CD1c-positive myeloid dendritic cell (primary cell): Measurements from ENCODE around the gene CADPS.

Experiments
- DNase-seq: peaks from one replicate; pipeline ENCODE4 v3.0.0-alpha.2; 2016; ENCODE audit errors: extremely low spot score

The CADPS gene

DNA sequence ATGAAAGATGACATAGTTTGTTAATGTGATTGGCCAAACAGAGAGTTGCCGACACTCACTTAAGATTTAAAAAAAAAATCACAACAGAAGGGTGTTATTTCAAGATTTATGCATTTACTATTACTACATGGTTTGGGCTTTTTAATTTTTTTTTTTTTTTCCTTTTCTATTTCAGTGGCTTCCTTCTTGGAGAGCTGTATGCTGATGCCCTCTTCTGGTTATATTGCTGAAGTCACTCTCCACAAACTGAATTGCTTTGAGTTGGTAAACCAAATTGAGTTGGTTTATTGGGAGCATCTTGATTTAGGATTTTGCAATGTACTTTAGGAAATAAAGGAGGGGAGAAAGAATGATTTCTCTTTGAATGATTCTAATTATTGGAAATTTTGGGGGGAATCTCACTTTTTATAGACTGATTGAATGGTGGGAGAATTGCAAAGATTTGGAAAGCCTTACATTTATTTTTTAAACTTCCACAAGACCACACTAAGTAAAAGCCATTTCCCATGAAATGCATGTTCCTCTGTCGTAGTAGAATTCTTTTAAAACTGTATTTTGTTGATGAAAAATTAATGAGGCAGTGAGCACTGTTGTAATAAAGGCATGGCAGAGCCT lies 315.3 kb downstream of the CADPS start:
- DNase-seq = no peak

DNA sequence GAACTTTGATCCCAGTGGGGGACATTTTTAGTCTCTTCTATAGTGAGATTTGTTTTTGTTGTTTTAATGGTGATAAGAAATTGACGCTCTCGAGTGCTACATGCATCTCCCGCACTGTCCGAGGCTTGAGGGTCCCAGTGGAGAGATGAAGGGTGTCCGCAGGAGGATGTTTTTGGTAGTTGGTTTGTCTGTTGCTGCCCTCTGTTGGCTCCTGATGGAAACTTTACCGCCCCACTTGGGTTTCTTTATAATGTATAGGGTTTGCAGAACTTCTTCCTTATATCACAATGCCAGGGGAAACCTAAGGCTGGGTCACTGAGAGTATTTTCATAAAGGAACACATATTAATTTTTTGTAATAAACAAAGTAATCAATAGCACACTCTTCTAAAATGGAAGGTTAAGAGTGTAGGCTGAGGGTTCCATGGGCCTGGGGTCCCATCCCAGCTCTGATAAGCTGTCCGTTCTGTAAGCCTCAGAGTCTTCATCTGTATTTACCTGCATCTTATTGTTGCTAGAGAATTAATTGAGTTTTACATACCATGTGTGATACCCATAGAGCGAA lies 316.6 kb downstream of the CADPS start:
- no peak for DNase-seq

DNA sequence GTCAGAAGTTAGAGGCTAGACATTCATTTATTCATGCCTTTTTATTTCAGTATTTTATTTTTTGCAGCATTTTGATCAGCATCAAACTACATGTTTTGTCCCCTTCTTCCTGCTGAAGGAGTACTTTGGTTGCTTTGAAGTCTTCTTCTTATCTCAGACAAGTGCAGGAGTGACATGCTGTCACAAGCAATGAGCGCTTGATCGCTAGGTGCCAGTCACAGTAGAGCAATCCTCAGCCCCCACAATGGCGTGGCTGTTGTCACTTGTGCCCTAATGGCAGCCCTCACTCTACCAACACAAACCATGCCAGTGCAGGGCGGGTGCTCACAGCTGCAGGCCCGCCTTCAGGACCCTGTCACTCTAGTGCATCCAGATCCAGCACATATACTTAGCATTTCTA lies 317.2 kb downstream of the CADPS start:
- DNase-seq = no peak

DNA sequence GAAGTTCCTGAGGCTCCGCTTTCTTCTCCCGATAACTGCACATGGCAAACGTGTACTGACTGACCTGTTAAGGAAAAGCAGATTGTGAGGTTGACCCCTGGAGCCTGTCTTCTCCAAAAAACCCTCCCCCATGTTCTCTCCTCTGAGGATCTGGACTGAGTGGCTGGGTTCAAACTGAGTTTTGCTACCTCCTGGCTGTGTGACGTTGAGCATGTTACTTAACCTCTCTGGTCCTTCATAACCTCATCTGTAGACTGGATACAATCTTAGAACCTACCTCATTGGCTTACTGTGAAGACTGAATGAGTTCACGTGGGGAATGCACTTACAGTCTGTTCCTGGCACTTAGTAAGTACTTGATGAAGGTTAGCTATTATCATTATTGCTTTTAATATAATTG lies 317.8 kb downstream of the CADPS start:
- no peak for DNase-seq

- DNase-seq = no peak
Measured at GRCh38 chr3:62556121-62556815, 318.9 kb downstream of the CADPS start.

DNA sequence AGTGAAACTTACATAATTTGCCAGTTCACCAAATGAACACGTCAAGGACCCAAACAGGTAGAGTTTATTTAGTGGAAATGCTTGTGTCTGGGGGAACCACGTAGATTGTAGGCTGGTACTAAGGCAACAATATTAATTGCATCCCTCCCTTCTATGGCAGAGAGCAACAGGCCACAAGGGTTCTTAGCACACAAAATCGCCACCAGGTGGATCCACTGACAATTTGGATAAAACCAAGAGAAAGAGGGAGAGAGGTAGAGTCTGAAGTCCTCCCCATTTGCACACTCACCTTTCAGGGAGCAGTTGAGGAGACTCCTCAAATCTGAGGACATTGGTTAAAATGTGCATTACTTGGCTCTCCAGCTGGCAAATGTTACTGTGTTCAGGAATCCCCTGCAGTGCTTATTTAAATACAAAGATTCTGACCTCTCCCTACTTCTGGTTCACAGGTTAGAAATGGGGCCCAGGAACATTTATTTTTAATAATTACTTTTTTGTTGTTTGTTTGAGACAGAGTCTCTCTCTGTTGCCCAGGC lies 320.9 kb downstream of the CADPS start:
- no peak for DNase-seq

DNA sequence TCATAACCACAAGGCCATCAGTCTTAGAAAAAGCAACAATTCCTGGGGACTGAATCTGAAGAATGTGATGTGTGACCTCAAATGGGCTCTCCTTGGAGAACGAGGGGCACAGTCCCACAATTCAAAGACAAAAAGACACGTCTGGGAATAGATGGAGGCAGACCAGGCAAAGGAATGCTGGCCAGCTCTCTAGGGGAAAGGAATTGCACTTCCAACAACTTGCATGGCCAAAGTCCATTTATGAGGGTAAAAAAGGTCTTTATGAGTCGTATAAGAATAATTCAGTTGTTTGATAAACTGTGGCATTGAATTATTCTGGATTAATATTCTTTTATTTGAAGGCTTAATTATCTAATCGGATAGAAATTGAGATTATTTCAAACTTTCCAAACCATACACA lies 321.4 kb downstream of the CADPS start:
- DNase-seq = no peak

DNA sequence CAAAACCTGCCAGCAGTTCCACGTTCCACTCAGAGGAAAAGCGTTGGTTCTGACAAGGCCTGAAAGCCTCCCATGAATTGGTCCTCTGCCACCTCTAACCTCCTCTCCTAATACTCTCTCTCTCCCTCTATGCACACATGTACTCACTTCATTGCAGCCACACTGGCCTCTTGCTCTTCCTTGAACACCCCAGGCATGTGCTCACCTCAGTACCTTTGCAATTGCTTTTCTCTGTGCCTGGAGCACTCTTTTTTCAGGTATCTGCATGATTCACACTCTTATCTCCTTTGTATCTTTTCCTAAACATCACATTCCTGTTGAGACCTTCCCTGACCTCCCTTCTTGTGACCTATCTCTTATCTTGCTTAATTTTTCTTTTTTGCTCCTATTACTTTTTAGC lies 323.7 kb downstream of the CADPS start:
- no peak for DNase-seq

DNA sequence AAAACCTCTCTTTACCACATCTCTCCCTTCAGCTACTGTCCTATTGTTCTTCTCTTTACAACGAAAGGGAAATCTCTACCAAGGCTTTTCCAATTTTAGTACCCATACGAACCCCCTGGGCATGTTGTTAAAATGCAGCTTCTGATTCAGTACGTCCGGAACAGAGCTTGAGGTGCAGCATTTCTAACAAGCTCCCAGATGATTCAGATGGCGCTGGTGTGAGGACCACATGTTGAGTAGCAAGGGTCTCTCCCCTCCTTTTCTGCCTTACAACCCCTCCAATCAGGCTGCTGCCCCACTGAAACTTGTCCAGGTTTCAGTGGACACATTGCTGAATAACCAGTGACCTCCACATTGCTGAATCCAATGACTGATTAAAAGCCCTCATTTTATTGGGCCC lies 324.8 kb downstream of the CADPS start:
- no peak for DNase-seq

DNA sequence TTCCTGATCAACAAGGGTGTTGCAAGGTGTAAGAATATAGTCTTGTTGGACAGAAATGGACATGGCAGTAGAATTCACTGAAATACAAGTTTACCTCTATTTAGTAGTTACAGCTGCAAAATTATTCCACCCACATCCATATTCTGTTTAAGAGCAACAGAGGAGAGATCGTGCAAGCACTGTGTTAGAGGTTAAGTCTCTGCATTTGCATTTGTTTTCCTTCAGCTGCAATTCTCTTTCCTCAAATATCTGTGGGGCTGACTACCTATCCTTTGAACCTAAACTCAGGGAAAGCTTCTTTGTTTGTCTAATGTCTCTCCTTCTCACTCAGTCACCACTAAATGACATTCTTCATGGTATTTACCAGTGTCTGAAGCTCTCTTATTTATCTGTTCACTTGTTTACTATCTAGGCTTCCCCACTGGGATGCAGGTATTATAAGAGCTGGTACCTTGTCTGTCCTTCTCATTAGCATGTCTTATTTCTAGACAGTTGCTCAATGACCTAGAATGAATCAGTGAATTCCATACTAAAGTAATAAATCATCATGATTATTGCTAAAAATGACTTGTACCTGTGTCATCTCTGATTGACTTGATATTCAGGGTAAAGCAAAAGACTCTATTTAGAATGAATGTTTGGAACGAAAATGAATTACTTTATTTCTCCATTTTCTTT lies 326.5 kb downstream of the CADPS start:
- no peak for DNase-seq

DNA sequence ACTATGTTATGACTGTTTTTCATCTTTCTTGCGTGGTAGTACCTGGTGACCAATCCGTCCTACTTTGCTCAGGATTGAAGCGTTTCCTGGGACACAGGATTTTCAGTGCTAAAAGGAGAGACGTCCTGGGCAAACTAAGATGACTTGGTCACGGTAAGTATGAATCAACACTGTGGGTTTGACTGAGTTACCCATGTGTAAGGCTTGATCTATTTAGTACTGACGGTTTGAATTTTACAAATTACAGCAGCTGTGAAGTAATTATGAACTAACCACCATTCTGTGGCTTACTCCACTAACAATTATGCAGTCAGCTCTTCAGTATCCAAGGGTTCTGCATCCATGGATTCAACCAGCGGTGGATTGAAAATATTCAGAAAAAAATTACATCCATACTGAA lies 328.9 kb downstream of the CADPS start:
- DNase-seq = no peak

DNA sequence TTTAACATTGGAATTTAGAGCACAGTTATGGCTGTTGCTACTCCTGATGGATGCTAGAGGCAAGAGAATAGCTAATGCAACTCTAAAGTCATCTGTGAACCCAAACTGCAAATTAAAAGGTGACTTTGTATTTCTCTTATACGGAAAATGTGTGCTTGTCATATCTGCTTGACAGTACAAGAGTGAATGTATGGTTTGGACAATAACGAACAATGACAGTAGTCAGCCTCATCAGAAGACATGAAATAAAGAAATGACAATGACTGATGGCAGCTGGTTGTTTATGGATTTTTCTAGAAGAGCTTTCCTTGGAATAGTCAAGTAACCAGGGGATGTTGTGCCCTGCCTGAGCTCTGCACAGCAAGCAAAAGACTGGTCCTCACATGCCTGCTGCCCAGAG lies 333.0 kb downstream of the CADPS start:
- DNase-seq = no peak

DNA sequence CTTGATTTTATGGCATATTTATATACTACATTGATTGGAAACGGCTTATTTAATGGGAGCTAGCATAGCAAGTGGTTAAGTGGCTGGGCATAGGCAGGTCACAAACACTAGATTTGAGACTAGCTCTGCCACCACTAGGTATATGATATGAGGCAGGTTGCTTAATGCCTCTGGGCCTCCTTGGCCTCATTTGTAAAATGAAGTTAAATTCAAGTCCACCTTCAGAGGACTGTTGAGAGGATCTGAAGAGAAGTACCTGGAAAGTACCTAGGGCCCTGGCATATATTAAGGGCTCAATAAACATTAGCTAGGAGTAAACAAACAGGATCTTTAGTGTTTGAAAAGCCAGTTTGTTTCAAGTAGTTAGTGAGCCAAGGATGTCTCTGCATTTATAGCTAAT lies 335.5 kb downstream of the CADPS start:
- DNase-seq = no peak

GRCh38 chr3:62538691-62539356 lies 336.4 kb downstream of the CADPS start:
- DNase-seq = no peak

GRCh38 chr3:62534326-62534725 lies 340.9 kb downstream of the CADPS start:
- DNase-seq = no peak

DNA sequence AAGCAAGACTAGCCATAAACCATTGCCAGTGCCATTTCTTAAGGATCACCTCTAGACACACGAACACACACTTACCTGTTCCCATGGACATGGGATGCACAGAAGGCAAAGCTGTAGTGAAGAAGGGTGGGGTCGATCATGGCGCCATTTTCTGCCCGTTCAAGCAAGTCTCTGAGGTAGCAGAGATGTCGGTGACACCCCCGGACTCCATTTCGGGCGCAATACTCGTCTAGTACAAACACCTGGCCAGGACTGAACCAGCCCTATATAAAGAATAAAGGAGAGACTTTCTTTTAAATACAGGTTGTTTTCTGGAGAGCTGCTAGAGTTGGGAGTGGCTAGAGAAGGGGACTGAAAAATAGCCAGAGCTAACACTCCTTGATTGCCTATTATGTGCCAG lies 342.4 kb downstream of the CADPS start:
- no peak for DNase-seq

- no peak for DNase-seq
Measured at GRCh38 chr3:62531981-62532380, 343.2 kb downstream of the CADPS start.

DNA sequence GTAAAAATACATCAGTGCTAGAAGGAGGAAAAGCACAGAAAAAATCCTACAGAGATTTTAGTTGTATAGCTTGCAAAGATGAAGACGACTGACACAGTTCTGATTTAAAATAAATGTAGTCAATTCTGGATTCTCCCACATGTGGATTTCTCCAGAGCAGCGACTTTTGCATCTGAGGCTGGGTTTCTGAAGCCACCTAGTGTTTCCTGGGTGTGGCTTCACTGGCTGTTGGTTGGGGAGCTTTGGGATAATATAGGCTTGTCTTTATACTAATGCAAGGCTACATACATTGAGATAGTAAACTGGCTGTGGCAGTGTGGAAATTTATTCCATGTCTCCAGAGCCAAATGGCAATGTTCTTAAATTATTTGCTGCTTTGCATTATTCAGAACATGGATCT lies 343.7 kb downstream of the CADPS start:
- DNase-seq = no peak

DNA sequence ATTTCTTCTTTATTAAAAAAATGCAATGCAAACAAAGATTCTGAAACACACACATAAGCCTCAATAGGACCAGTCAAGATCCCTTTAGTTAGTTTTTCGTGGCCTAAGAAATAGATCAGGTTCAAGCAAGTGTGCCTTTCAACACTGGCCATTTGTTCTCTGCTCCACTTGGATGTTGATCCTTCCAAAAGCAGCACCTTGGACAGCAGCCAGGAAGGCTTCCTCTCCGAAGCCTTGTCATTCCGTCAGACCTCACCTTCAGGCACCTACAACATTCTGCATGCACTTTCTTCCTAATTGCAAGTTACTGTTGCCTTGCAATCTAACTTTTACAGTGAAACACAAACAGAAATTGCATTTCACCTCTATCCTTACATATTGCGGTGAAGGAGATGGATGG lies 346.0 kb downstream of the CADPS start:
- no peak for DNase-seq

- DNase-seq = no peak
Measured at GRCh38 chr3:62527474-62527873, 347.7 kb downstream of the CADPS start.

GRCh38 chr3:62525281-62525680 lies 349.9 kb downstream of the CADPS start:
- DNase-seq = no peak

DNA sequence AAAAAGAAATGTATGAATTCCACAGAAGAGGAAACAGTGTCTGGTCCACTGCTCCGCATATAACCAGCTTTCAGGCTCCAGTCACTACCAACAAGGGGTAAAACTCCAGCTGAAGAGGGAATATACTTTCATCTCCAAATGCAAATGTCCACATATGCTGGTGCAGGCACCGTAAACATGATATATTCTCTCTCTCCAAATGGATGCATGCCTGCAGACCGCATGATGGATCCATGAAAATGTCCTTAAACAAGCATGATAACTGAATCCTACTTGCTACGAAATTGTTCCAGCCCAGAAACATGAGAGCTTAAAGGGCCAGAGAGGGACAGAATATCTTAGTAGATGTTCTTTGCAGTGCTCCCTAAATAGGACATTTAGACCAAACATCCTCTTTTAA lies 351.5 kb downstream of the CADPS start:
- no peak for DNase-seq
